GM18861 (cell line): ENCODE results near the gene GOLGA3.
"Not testable (repeated sequence)": the region's sequence is repeated elsewhere in the genome, so short reads cannot be mapped to it uniquely, and the experiment has no call there.

Experiments
- ATAC-seq: cut with Tn5 transposase; IDR thresholded peaks from one replicate; pipeline ENCODE4 v1.9.1; 2021; ENCODE audit not compliant: unreplicated experiment

The GOLGA3 gene

DNA sequence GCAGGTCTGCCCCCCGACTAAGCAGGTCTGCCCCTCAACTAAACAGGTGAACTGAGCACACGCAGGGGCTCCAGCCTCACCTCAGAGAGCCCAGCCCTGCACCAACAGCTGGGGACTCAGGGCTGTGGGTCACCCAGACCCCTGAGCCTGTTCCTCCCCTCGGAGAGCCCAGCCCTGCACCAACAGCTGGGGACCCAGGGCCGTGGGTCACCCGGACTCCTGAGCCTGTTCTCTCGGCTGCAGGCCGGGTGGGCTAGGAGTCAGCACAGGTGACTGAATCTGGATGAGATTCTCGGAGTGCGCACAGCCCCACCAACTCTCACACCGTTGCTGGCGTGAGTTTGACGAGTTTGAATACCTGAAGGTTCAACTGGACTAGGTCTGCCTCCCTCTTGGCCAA, 46.7 kb downstream of the GOLGA3 start:
- no peak for ATAC-seq

DNA sequence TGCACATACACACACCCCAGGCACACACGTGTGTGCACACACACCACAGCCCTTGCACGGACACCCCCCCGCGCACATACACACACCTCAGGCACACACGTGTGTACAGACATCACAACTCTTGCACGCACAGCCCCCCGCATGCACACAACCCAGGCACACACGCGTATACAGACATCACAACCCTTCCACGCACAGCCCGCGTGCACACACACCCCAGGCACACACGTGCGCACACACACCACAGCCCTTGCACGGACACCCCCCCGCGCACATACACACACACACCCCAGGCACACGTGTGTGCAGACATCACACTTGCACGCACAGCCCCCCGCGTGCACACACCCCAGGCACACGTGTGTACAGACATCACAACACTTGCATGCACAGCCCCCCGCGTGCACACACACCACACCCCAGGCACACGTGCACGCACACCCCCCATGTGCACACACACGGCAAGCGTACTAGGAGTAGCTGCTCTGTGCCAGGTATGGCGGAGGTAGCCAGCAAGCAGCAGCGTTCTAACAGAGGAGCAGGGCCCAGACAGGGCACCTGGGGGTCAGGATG, 48.8 kb downstream of the GOLGA3 start:
- no peak for ATAC-seq

DNA sequence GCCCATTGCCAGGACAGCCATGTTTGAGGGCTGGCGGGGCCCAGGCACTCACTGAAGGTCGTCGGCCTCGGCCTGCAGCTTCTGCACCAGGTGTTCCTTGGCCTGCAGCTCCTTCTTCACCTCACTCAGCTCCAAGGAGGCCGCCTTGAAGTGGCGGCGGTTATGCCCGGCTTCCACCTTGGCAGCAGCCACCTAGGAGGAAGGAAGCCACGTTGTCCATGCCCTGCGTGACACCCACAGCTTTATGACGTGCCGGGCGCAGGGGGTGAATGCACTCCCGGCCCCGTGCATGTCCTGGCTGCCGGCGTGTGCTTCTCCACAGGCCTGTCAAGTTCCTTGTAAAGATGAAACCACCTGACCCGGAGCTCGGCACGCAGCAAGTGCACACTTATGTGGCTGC, 51.1 kb downstream of the GOLGA3 start:
- no peak for ATAC-seq

DNA sequence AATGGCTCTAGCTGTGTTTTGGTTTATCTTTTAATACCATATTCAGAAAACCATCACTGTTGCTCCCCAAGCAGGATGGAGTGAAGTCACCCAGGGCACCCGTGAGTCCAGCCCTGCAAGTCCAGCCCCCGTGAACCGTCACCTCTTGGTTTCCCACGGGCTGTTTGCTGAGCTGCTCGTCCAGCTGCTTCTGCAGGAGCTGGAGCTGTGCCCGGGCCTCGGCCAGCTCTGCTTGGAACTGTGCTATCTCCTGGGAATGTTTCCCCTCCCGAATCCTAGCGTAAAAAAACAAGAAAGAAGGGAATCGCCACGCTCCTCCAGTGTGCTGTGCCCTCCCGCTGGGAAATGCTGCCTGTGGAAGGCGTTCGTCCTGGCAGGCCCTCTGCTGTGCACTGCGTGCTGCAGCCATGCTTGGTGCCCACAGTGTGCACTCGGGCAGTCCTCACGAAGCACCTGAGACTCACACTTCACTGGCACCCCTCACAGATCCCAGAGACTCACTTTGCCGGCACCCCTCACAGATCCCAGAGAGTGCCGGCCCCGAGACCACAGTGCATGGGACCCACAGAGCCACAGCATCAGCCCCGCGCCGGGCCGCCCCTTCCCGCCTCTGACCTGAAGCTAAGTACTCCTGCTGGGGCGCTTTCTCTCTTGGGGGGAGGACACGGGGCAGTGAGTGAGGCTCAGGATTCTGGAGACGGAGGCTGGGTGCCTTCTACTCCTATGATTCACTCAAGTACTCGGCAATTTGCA, 51.7 kb downstream of the GOLGA3 start:
- ATAC-seq: no peak

DNA sequence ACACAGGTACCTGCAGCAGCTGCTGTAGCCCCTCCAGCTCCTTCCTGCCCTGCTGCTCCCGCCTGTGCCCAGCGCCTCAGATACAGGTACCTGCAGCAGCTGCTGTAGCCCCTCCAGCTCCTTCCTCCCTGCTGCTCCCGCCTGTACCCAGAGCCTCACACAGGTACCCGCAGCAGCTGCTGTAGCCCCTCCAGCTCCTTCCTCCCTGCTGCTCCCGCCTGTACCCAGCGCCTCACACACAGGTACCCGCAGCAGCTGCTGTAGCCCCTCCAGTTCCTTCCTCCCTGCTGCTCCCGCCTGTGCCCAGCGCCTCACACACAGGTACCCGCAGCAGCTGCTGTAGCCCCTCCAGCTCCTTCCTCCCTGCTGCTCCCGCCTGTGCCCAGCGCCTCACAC, 52.4 kb downstream of the GOLGA3 start:
- not testable (repeated sequence) for ATAC-seq

DNA sequence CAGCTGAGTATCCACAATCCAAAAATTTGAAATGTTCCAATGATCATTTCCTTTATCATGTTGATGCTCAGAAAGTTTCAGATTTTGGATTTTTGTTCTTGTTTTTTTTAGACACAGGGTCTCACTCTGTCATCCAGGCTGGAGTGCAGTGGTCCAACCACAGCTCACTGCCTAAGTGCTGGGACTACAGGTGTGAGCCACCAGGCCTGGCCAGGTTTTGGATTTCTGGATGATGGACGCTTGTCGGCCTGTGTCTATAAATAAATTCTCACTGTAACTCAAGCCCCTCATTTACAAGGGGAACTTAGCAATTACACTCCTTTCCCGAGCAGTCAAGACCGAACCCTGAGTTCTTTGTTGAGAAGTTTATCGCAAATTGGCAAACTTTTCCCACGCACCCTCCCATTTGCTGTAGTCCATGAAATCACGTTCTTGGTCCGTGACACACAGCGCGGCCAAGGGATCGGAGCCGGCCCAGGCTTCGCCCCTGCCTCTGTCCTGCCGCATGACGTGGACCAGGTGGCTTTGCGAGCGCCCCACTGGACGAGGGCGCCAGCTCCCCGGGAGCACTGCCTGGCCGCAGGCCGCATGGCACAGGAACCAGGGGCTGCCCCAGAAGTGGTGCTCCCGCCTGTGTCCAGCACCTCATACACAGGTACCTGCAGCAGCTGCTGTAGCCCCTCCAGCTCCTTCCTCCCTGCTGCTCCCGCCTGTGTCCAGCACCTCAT, 53.0 kb downstream of the GOLGA3 start:
- ATAC-seq: no peak

DNA sequence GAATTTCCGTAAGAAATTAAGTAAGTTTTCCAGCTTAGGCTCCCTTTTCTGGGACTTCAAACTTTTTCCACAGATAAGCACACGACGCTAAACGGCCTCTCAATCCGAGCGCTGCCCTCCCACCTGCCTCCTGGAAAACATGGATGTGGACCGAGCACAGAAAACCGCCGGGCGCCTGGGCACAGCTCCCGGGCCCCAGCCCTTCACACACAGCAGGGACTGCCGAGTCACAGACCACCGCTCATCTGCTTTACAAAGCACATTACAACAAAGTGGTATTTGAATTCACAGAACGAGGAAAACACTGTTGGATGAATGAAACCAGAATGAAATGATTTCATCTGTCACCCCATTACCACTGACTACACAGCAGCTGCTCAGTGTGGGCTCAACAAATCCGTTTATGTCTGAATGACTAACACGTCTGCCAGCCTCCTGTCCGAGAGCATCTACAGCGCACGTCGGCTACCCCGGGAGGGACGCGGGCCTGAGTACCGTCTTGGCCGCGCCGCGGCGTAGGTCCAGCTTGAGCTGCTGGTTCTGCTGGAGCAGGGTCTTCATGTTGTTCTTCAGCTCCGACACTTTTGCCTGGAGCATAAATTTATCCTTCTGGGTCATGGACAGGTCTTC, 53.9 kb downstream of the GOLGA3 start:
- no peak for ATAC-seq

DNA sequence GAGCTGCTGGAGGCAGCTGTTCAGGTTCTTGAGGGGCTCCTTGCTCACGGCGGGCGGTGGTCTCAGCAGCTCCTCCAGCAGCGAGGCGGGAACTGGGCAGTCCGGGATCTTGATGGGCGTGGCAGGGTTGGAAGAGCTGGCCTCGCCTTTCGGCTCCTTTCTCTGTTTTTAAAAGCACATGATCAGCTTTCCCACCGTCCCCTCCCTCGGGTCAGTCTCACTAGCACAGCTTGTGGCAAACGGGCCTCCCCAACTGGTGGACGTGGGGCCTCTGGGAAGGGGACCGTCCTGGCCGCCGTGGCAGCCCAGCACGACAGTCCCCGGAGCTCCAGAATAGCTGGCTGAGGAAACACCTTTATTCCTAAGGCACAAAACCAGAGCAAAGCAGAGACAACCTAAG, 54.5 kb downstream of the GOLGA3 start:
- no peak for ATAC-seq

DNA sequence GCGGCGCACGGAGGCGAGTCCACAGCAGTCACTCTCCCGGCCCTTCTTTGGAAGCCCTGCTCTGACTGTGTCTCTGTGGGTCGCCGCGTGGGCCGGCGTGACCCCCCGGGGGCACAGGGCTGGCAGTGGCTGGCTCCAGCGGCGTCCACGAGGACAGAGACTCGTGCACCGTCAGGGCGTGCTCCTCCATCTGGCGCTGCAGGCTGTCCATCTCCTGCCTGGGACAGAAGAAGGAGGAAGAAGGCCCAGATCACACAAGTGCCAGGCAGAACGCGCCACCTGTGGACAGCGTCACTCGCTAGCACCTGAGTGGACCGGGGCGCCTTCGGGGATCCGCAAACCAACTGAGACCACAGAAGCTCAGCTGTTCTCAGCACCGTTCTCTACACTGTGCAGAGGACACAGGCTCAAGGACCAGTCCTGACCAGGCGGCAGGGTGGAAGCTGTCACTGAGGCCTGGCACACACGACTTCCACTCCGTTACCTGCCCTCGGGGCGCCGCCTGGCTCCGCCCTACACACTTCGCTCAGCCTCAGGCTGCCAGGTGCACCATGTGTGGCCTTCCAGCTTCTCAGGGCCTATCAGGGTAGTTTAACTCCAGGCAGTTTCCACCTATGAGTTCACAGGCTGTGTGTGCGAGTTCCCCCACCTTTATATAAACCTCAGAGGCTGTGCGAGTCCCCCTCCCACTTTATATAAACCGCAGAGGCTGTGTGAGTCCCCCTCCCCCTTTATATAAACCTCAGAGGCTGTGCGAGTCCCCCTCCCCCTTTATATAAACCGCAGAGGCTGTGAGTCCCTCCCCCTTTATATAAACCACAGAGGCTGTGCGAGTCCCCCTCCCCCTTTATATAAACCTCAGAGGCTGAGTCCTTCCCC, 55.4 kb downstream of the GOLGA3 start:
- ATAC-seq: no peak

DNA sequence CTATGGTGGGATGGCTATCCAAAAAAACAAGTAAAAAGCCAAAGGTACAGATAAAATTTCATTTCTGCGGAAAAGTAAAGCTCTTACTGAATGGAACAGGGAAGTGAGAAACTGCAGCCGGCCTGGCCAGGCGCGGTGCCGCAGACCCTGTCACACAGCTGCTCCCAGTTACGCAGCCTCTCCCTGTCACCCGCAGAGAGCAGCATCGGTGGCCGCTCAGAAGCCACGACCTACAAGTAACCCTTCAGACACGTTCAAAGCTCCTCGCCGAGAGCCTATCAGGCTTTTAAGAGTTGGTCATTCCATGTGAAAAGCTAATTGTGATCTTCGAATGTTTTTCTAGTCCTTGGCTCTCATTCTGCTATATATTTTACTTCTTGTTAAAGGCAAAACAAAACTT, 56.1 kb downstream of the GOLGA3 start:
- no peak for ATAC-seq

DNA sequence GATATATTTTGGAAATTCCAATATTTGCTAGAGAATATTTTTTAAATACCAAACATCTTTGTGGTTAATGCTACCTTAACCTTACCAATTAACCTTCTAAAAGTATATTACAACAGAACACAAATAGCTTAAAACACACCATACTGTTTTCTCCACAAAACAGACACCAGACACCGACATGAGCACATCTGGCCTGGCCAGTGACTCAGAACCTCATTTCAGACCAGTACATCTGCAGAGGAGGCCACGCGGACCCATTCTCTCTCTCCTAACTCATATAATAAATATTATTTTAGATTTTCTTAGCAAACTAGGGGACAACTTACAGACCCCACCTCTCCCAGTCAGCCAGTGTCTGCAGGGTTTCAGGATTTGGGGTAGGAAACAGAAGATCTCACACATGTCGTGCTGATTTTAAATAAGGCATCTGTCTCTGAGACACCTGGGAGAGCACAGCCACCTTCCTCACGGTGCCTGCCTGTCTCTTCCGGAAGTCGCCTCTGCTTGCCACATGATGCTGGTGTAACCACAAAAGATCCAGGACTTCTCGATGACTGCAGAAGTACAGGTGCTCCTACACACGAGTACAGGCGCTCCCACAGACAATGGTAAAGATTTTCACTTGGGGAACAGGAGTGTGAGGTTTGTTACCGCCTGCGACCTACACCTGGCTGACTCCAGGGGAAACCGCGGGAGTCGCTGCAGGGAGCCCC, 57.4 kb downstream of the GOLGA3 start:
- no peak for ATAC-seq

DNA sequence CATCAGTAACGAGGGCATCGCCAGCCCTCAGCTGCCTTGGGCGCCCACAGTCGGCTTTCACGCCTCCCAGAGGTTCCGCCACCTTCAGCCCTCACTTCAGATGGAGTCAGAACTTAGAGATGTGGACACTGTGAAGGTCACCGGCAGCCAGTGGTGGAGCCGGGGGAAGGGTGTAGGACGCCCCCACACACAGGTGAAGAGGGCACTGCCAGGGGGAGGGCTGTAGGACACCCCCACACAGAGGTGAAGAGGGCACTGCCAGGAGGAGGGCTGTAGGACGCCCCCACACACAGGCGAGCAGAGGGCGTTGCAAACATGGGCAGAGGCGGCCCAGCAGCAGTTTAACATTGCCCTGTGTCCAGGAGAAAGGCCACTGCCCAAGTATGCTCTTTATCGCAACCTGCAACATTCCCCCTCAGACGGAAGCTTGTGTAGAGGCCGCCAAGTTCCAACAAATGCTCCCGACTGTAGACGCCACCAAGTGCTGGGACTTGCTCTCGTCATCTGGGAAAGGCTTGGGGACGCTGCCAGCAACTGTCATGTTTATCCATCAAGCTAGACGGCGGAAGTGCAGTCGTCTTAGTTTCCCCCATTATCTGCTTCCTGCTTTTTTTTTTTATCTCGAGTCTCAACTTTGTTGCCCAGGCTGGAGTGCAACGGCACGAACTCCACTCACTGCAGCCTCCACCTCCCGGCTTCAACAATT, 62.1 kb downstream of the GOLGA3 start:
- ATAC-seq: no peak

DNA sequence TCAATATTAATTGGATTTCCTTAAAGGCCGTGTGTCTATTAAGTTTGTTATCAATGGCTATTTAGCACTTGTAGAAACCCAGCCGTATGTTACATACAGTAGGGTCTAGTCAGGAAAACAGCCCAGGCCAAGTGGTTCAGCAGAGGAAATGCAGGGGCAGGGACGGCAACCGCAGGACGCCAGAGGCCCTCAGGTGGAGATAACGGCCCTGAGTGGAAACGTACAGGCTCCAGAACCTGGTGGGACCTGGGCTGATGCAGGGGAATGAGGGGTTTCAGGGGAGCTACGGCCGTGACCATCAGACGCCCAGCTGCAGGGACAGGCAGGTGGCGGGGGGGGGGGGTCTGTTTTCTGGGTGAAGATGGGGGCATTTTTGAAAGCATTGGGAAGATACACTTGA, 63.3 kb downstream of the GOLGA3 start:
- no peak for ATAC-seq

DNA sequence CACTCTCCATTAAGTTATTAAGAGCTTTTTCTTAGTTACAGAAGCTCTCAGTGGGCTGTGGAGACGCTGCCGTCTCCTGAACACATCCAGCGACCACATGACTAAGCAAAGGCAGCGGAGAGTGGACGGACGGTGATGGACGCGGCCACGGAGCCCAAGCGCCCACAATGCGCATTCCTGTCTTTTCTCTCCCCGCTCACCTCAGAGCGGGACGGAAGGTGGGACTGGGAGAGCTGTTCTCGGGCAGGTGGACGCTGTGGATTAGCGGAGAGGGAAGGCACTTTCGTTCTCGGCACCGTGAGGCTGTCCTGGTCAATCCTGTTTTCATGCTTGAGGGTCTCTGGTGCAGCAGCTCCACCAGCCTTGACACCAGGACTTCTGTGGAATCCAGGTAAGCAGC, 64.4 kb downstream of the GOLGA3 start:
- ATAC-seq: no peak

DNA sequence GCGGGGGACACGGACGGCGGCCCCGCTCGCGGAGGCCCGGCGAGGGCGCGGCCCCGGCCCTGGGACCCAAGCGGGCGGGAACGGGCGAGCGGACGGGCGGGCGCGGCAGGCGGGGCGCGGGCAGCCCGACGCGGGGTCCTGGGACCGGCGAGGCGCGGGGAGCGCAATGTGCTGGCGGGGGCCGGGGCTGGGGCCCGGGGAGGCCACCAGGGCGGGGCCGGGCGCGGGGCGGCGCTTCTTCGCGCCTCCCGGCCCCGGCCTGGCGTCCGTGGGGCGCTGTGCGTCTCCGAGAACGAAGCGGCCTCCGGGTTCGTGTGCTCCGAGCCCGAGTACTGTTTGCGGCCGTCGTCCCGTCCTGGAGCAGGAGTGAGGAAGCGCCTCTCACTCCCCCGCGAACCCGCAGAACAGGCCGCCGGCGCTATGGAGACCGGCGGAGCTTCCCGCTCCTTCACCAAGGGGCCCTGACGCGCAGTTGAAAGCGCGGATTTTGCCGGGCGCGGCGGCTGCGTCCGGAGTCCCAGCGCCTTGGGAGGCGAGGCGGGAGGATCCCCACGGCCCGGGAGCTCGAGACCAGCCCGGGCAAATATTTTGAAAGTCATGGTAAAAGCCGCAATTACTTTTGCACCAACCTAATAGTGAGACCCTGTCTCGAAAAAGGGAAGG, 66.6 kb downstream of the GOLGA3 start:
- ATAC-seq: peak; percentile 61

DNA sequence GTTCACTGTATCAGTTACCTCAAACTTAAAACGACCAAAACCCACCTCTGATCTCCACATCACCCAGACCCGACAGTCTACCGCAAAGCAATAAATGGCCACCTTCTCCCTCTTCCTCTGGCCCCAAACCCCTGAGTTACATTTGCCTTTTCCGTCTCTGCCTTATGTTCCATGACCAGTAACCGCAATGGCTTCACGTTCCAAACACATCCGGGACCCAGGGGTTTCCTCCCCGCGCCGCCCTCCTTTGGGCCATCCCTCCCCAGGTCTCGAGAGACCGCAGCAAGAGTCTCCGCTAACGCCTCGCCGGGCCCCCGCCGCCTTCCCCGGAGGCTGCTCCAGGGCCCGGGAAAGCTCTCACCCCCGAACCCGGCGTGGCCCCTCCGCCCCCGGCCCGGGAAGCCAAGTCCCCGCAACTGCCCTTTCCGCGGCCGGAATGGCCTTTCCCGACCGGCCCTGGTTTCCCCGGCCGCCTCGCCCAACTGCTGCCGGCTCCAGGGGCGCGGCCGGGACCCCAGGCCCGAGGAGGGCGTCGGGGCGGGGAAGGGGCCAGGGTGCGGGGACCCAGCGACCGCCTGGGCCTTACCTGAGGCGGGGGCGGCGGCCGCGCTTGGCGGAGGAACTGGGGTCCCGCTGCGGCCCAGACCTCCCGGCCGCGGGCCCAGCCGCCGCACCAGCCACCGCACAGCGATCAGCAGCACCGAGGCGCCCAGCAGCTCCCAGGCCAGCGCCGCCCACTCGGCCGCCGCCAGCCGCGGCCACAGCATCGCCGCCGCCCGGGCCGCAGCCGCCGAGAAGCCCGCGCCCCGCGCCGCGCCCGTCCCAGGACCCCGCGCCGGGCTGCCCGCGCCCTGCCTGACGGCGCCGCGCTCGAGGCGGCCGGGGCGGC, 67.4 kb downstream of the GOLGA3 start, which contains the start of gene ANKLE2:
ANKLE2 (minus strand) TSS at position 801 of the 889 bp plus-strand sequence; CDS start at position 767, 34 bp downstream.
- no peak for ATAC-seq

DNA sequence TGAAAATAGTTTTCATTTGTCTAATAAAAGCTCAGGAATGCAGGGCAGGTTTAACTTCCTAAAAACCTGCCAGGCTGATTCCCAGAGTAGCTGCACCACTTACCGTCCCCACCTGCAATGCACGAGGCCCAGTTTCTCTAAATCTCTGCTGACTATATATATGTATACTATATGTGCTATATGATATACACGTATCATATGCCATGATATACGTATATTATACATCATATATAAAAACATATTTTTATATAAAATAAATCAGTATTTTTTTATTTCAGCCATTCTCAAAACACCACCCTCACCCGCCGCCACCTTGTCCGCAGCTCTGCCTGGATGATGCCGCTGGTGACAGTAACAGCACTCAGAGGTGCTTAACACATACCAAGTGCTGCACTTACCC, 69.3 kb downstream of the GOLGA3 start:
- ATAC-seq: no peak

DNA sequence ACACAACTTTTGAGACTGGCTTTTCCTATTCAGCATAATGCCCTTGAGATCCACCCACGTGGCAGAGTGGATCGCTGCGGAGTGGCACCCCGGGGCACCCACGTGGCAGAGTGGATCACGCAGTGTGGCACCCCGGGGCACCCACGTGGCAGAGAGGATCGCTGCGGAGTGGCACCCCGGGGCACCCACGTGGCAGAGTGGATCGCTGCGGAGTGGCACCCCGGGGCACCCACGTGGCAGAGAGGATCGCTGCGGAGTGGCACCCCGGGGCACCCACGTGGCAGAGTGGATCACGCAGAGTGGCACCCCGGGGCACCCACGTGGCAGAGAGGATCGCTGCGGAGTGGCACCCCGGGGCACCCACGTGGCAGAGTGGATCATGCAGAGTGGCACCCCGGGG, 69.8 kb downstream of the GOLGA3 start:
- not testable (repeated sequence) for ATAC-seq
